HepG2 (cell line): ENCODE data around the gene HCN4. TPM values are rescaled to one million over a fixed set of nuclear protein-coding genes. Genes with fewer than 3 reads are reported as not detected.

Experiments
- ATAC-seq: fragments of 200-7000 bp; cut with Tn5 transposase; 3 replicates; pipeline ENCODE4 v1.9.1; 2020; ENCODE audit warnings: mild to moderate bottlenecking, moderate library complexity
- BruUV-seq: library from RNA; stranded (reverse); fragments of 400-500 nt; replicated peaks from 2 replicates; lab custom pipeline; 2021; lab: Mats Ljungman, UMichigan
- CTCF ChIA-PET: fragments of 300-600 bp; formaldehyde crosslinking; extraction: SDS; loops from one replicate; lab custom pipeline; 2021; ENCODE audit warnings: low total read pairs, inconsistent platforms, low intra/inter-chr PET ratio; lab: Yijun Ruan, JAX
- POLR2A ChIA-PET: fragments of 350-600 bp; sonication (Branson Sonifier 250); formaldehyde crosslinking; loops from one replicate; lab custom pipeline; 2020; ENCODE audit warnings: antibody characterized with exemption, inconsistent platforms; lab: Yijun Ruan, JAX
- DNase-seq: peaks from one replicate; pipeline ENCODE4 v3.0.0-alpha.2; 2015; ENCODE audit warnings: low spot score
- FAIRE-seq: peaks from 3 replicates; lab custom pipeline; 2011; peaks lifted over from hg19 to GRCh38; lab: Jason Lieb, UNC
- H2AFZ ChIP-seq: one replicate; pipeline ENCODE4 v1.6.1; 2011; ENCODE audit warnings: low read length, inconsistent platforms
- H3K27ac ChIP-seq: fragments of 300-600 bp; 3 replicates; pipeline ENCODE4 v1.8.0; 2011; ENCODE audit warnings: mixed run types, mild to moderate bottlenecking, mixed read lengths, low read length, inconsistent platforms; ENCODE audit not compliant: insufficient read depth; ENCODE audit errors: extremely low read length
- H3K27me3 ChIP-seq, 2 experiments: fragments of 200-600 bp in 1 of 2; 2 replicates in 1 of 2; 3 replicates in 1 of 2; pipeline versions ENCODE4 v1.6.0 to v1.8.0; 2011; ENCODE audit warnings: low read length in 2 of 2, mild to moderate bottlenecking in 2 of 2, moderate library complexity in 2 of 2, inconsistent platforms in 1 of 2; ENCODE audit not compliant: insufficient read depth in 2 of 2, control insufficient read depth in 1 of 2
- H3K36me3 ChIP-seq, 2 experiments: fragments of 200-600 bp in 1 of 2; replicated peaks in 1 of 2; 2 replicates in 1 of 2; 3 replicates in 1 of 2; pipeline versions ENCODE4 v1.5.1 to v1.8.0; 2011; ENCODE audit warnings: low read length in 2 of 2, inconsistent platforms in 1 of 2; ENCODE audit not compliant: insufficient read depth in 2 of 2, control insufficient read depth in 1 of 2
- H3K4me1 ChIP-seq: 2 replicates; pipeline ENCODE4 v1.5.1; 2012; ENCODE audit warnings: low read length, inconsistent platforms; ENCODE audit not compliant: insufficient read depth
- H3K4me2 ChIP-seq: 2 replicates; pipeline ENCODE4 v1.6.0; 2011; ENCODE audit warnings: low read depth, low read length, inconsistent platforms
- H3K4me3 ChIP-seq, 3 experiments: fragments of 200-600 bp in 1 of 3; sonication (generic), shearing (Covaris generic) in 1 of 3; replicated peaks in 1 of 3; 2 replicates each; pipeline ENCODE4 v1.5.1; 2011 to 2016; ENCODE audit warnings: low read length in 3 of 3, inconsistent platforms in 2 of 3, low read depth in 2 of 3, mild to moderate bottlenecking in 2 of 3, control low read depth in 1 of 3, mixed read lengths in 1 of 3; ENCODE audit not compliant: insufficient read depth in 1 of 3
- H3K79me2 ChIP-seq: one replicate; pipeline ENCODE4 v1.6.1; 2011; ENCODE audit warnings: low read length, inconsistent platforms; ENCODE audit not compliant: insufficient read depth
- H3K9ac ChIP-seq: 2 replicates; pipeline ENCODE4 v1.6.0; 2011; ENCODE audit warnings: mild to moderate bottlenecking, low read depth, low read length, inconsistent platforms; ENCODE audit not compliant: insufficient read depth
- H3K9me3 ChIP-seq: 2 replicates; pipeline ENCODE4 v1.5.1; 2012; ENCODE audit warnings: mild to moderate bottlenecking, low read length
- H4K20me1 ChIP-seq: 2 replicates; pipeline ENCODE4 v1.6.0; 2011; ENCODE audit warnings: inconsistent platforms, mild to moderate bottlenecking, low read length, moderate library complexity; ENCODE audit not compliant: insufficient read depth
- HOXA3 ChIP-seq: sonication (generic); formaldehyde crosslinking; IDR thresholded peaks from 2 replicates; pipeline ENCODE4 v1.5.0; 2020; ENCODE audit warnings: missing genetic modification reagents
- IRX3 ChIP-seq: sonication (generic); formaldehyde crosslinking; IDR thresholded peaks from 2 replicates; pipeline ENCODE4 v1.8.1; 2023; ENCODE audit warnings: mild to moderate bottlenecking, low read depth, missing genetic modification reagents, borderline replicate concordance
- ZBTB3 ChIP-seq: sonication (generic); formaldehyde crosslinking; IDR thresholded peaks from 2 replicates; pipeline ENCODE4 v1.4.0; 2020; ENCODE audit warnings: low read depth, mild to moderate bottlenecking, moderate library complexity, missing genetic modification reagents, borderline replicate concordance
- ZNF160 ChIP-seq: sonication (generic); formaldehyde crosslinking; IDR thresholded peaks from 2 replicates; pipeline ENCODE4 v1.8.0; 2022; ENCODE audit warnings: mild to moderate bottlenecking, inconsistent platforms, missing genetic modification reagents
- ZNF281 ChIP-seq: sonication (generic); formaldehyde crosslinking; IDR thresholded peaks from 2 replicates; pipeline ENCODE4 v1.4.0; 2020; ENCODE audit warnings: missing genetic modification reagents, borderline replicate concordance
- ZNF572 ChIP-seq: sonication (generic); formaldehyde crosslinking; IDR thresholded peaks from 2 replicates; pipeline ENCODE4 v1.5.1; 2020; ENCODE audit warnings: mild to moderate bottlenecking, missing genetic modification reagents
- ZNF629 ChIP-seq: sonication (generic); formaldehyde crosslinking; conservative IDR thresholded peaks from 2 replicates; pipeline ENCODE4 v1.5.0; 2020; ENCODE audit warnings: missing genetic modification reagents
- WGBS: methylation state at CpG from one replicate; pipeline ENCODE4 v1.1.6; 2017; ENCODE audit warnings: low lambda C conversion rate; 5-methylcytosine and 5-hydroxymethylcytosine counted together
- in situ Hi-C: cut with HindIII; loops from 2 replicates; pipeline ENCODE4 v1.10.0; 2017; ENCODE audit warnings: low pct_unique_long_range_greater_than_20kb; ENCODE audit not compliant: extremely low pct_ligation_motif_present
- intact Hi-C: fragments of 100-400 bp; cut with micrococcal nuclease; formaldehyde crosslinking; loops from one replicate; pipeline ENCODE4 v1.10.0; 2022; ENCODE audit not compliant: unreplicated experiment
- polyA plus RNA-seq, 8 experiments: library from polyadenylated mRNA; depleted of rRNA in 3 of 8; stranded (reverse) in 7 of 8; unstranded in 1 of 8; fragments of >200 nt; fragmentation: Illumina TruSeq in 4 of 8; extraction: Trizol in 4 of 8; gene quantifications; 2 replicates each; pipeline versions ENCODE4 v1.2.1 to v1.2.3, GENCODE V29; 2011 to 2016; ENCODE audit warnings: low read depth in 4 of 8, missing spikeins in 1 of 8, mixed read lengths in 1 of 8; ENCODE audit not compliant: insufficient read depth in 1 of 8
- total RNA-seq, 5 experiments: library from RNA; depleted of rRNA; stranded (reverse); fragments of >200 nt; fragmentation: Illumina TruSeq; extraction: Trizol; gene quantifications; 2 replicates each; pipeline ENCODE4 v1.2.3, GENCODE V29; 2016; ENCODE audit warnings: low read depth in 1 of 5

HCN4 gene
- total and polyA plus RNA-seq, 2 of the 13 experiments (the other 11 are each of a cell fraction or from before 2014, with no cell fraction given) = not detected

GRCh38 chr15:73322665-73323373, 45.9 kb downstream of the HCN4 start (continued):
- TF ChIP-seq IRX3 (no peak), HOXA3 (CRISPR knock-in tag) (no peak), ZNF281 (CRISPR knock-in tag) (no peak), ZBTB3 (CRISPR knock-in tag) (no peak), ZNF572 (CRISPR knock-in tag) (no peak)

- Histone ChIP-seq H3K9ac (no peak overlapping the region), H3K79me2 (no peaks in the 10 kb centered on the region), H3K27me3 (peaks cover 10 to 61% of the 10 kb centered on the region in 2 experiments; a peak in 4 of 5 replicates), H3K9me3 (no peaks in the 10 kb centered on the region), H2AFZ (no peak overlapping the region), H4K20me1 (no peaks in the 10 kb centered on the region), H3K27ac (no peak overlapping the region), H3K4me1 (no peaks in the 10 kb centered on the region), H3K4me2 (no peak overlapping the region), H3K4me3 (no peak overlapping the region), H3K36me3 (no peaks in the 10 kb centered on the region)
- peak; percentile 48 for TF ChIP-seq ZNF629 (CRISPR knock-in tag)
- TF ChIP-seq ZNF160 (CRISPR knock-in tag) = no peak
- intact Hi-C loops = no loop called here
- ChIA-PET CTCF (no interaction called here), POLR2A (no interaction called here)
- no peak for FAIRE-seq
- BruUV-seq = no TSS peak
- in situ Hi-C loops = no loop called here
- WGBS = 26% methylated on average over 13 of the region's 17 CpGs
- DNase-seq = no peak
- ATAC-seq = no peak
Measured at GRCh38 chr15:73321496-73322450, 47.0 kb downstream of the HCN4 start.
